SK-N-SH treated with all-trans-retinoic acid at 6 μM for 48 hours (cell line): Measurements from ENCODE around the gene GABBR2.

Experiments used
- ATAC-seq: fragments of 200-7000 bp; cut with Tn5 transposase; 3 replicates; pipeline ENCODE4 v1.9.1; 2020; ENCODE audit warnings: mild to moderate bottlenecking, moderate library complexity
- ARNTL ChIP-seq: fragments of 450-650 bp; formaldehyde crosslinking; IDR thresholded peaks from 2 replicates; pipeline ENCODE4 v1.5.0; 2020; ENCODE audit warnings: low read depth, mild to moderate bottlenecking, moderate library complexity, borderline replicate concordance
- BACH2 ChIP-seq: fragments of 250-450 bp; sonication (Bioruptor Pico); IDR thresholded peaks from 2 replicates; pipeline ENCODE4 v1.9.0; 2021; ENCODE audit warnings: mild to moderate bottlenecking, borderline replicate concordance
- CSDC2 ChIP-seq: fragments of 250-450 bp; sonication (Bioruptor Pico); IDR thresholded peaks from 2 replicates; pipeline ENCODE4 v1.5.0; 2020; ENCODE audit warnings: mild to moderate bottlenecking, moderate library complexity
- OSR1 ChIP-seq: fragments of 250-450 bp; sonication (Bioruptor Pico); IDR thresholded peaks from 2 replicates; pipeline ENCODE4 v1.8.0; 2022; ENCODE audit warnings: moderate library complexity, mild to moderate bottlenecking, inconsistent platforms
- PPARA ChIP-seq: fragments of 250-450 bp; sonication (Bioruptor Pico); IDR thresholded peaks from 2 replicates; pipeline ENCODE4 v1.5.0; 2020; ENCODE audit warnings: mild to moderate bottlenecking, borderline replicate concordance
- RARB ChIP-seq: fragments of 250-450 bp; sonication (Bioruptor Pico); IDR thresholded peaks from 2 replicates; pipeline ENCODE4 v1.8.0; 2021; ENCODE audit warnings: mild to moderate bottlenecking, moderate library complexity
- SNAI2 ChIP-seq: fragments of 250-450 bp; sonication (Bioruptor Pico); IDR thresholded peaks from 2 replicates; pipeline ENCODE4 v1.5.0; 2020; ENCODE audit warnings: mild to moderate bottlenecking, moderate library complexity
- TOX ChIP-seq: fragments of 250-450 bp; sonication (Bioruptor Pico); IDR thresholded peaks from 2 replicates; pipeline ENCODE4 v1.8.0; 2021; ENCODE audit warnings: mild to moderate bottlenecking, moderate library complexity, borderline replicate concordance
- ZC3H10 ChIP-seq: fragments of 250-450 bp; sonication (Bioruptor Pico); IDR thresholded peaks from 2 replicates; pipeline ENCODE4 v1.5.1; 2021; ENCODE audit warnings: mild to moderate bottlenecking, moderate library complexity
- ZFP3 ChIP-seq: fragments of 250-450 bp; sonication (Bioruptor Pico); IDR thresholded peaks from 2 replicates; pipeline ENCODE4 v1.5.0; 2020; ENCODE audit warnings: mild to moderate bottlenecking, moderate library complexity
- ZFP30 ChIP-seq: fragments of 450-650 bp; formaldehyde crosslinking; IDR thresholded peaks from 2 replicates; pipeline ENCODE4 v1.5.0; 2022; ENCODE audit warnings: mild to moderate bottlenecking, moderate library complexity
- ZNF565 ChIP-seq: fragments of 450-650 bp; formaldehyde crosslinking; conservative IDR thresholded peaks from 2 replicates; pipeline ENCODE4 v1.5.0; 2020; ENCODE audit warnings: low read depth, mild to moderate bottlenecking, moderate library complexity
- ZNF70 ChIP-seq: fragments of 450-650 bp; formaldehyde crosslinking; IDR thresholded peaks from 2 replicates; pipeline ENCODE4 v1.5.0; 2020; ENCODE audit warnings: mild to moderate bottlenecking, moderate library complexity
- ZNF8 ChIP-seq: fragments of 450-650 bp; formaldehyde crosslinking; IDR thresholded peaks from 2 replicates; pipeline ENCODE4 v1.5.0; 2020; ENCODE audit warnings: mild to moderate bottlenecking, moderate library complexity
- TF ChIP-seq, protein P1 (sequence below): fragments of 250-450 bp; sonication (Bioruptor Pico); IDR thresholded peaks from 2 replicates; pipeline ENCODE4 v1.5.1; 2021; ENCODE audit warnings: mild to moderate bottlenecking, moderate library complexity
- TF ChIP-seq, protein P2 (sequence below): fragments of 250-450 bp; sonication (Bioruptor Pico); IDR thresholded peaks from 2 replicates; pipeline ENCODE4 v1.5.1; 2020; ENCODE audit warnings: low read depth, mild to moderate bottlenecking, moderate library complexity
- TF ChIP-seq, protein P3 (sequence below): fragments of 250-450 bp; sonication (Bioruptor Pico); IDR thresholded peaks from 2 replicates; pipeline ENCODE4 v1.8.0; 2020; ENCODE audit warnings: mild to moderate bottlenecking, moderate library complexity, borderline replicate concordance
- TF ChIP-seq, protein P4 (sequence below): fragments of 250-450 bp; sonication (Bioruptor Pico); IDR thresholded peaks from 2 replicates; pipeline ENCODE4 v1.8.0; 2021; ENCODE audit warnings: low read depth, mild to moderate bottlenecking, moderate library complexity, borderline replicate concordance
- TF ChIP-seq, protein P5 (sequence below): fragments of 250-450 bp; sonication (Bioruptor Pico); IDR thresholded peaks from 2 replicates; pipeline ENCODE4 v1.5.0; 2020; ENCODE audit warnings: mild to moderate bottlenecking, moderate library complexity

GABBR2 gene

DNA sequence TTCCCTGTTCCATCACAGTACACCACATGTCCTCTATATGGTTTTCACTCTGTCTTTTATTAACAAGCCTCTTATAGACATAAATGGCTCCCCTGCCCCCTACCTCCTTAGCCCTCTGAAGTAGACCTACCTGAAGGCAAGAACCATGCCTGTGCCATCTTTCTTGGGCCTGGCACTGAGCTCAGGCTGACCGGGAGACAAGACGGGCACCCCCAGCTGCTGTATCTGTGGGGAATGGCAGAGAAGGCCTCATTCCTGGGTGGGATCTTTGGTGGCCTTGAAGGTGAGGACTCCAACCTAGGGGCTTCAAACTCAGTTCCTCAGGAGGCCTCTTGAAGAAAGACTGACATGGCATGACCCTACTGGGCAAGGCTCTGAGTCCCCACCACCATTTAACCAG is 109.9 kb downstream of the GABBR2 start:
- ATAC-seq, result no peak
- TF ChIP-seq BACH2 (no peak), PPARA (CRISPR knock-in tag) (no peak), ZC3H10 (CRISPR knock-in tag) (no peak), RARB (CRISPR knock-in tag) (no peak), ZNF8 (CRISPR knock-in tag) (no peak), ZNF70 (CRISPR knock-in tag) (no peak), OSR1 (CRISPR knock-in tag) (no peak), CSDC2 (no peak), ZFP30 (no peak), ZFP3 (CRISPR knock-in tag) (no peak)
- TF ChIP-seq, protein P1, sequence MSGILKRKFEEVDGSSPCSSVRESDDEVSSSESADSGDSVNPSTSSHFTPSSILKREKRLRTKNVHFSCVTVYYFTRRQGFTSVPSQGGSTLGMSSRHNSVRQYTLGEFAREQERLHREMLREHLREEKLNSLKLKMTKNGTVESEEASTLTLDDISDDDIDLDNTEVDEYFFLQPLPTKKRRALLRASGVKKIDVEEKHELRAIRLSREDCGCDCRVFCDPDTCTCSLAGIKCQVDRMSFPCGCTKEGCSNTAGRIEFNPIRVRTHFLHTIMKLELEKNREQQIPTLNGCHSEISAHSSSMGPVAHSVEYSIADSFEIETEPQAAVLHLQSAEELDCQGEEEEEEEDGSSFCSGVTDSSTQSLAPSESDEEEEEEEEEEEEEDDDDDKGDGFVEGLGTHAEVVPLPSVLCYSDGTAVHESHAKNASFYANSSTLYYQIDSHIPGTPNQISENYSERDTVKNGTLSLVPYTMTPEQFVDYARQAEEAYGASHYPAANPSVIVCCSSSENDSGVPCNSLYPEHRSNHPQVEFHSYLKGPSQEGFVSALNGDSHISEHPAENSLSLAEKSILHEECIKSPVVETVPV (CRISPR knock-in tag), result no peak
- TF ChIP-seq, protein P2, sequence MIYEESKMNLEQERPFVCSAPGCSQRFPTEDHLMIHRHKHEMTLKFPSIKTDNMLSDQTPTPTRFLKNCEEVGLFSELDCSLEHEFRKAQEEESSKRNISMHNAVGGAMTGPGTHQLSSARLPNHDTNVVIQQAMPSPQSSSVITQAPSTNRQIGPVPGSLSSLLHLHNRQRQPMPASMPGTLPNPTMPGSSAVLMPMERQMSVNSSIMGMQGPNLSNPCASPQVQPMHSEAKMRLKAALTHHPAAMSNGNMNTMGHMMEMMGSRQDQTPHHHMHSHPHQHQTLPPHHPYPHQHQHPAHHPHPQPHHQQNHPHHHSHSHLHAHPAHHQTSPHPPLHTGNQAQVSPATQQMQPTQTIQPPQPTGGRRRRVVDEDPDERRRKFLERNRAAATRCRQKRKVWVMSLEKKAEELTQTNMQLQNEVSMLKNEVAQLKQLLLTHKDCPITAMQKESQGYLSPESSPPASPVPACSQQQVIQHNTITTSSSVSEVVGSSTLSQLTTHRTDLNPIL (CRISPR knock-in tag), result no peak
- TF ChIP-seq, protein P3, sequence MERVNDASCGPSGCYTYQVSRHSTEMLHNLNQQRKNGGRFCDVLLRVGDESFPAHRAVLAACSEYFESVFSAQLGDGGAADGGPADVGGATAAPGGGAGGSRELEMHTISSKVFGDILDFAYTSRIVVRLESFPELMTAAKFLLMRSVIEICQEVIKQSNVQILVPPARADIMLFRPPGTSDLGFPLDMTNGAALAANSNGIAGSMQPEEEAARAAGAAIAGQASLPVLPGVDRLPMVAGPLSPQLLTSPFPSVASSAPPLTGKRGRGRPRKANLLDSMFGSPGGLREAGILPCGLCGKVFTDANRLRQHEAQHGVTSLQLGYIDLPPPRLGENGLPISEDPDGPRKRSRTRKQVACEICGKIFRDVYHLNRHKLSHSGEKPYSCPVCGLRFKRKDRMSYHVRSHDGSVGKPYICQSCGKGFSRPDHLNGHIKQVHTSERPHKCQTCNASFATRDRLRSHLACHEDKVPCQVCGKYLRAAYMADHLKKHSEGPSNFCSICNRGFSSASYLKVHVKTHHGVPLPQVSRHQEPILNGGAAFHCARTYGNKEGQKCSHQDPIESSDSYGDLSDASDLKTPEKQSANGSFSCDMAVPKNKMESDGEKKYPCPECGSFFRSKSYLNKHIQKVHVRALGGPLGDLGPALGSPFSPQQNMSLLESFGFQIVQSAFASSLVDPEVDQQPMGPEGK (CRISPR knock-in tag), result no peak
- TF ChIP-seq, protein P4, sequence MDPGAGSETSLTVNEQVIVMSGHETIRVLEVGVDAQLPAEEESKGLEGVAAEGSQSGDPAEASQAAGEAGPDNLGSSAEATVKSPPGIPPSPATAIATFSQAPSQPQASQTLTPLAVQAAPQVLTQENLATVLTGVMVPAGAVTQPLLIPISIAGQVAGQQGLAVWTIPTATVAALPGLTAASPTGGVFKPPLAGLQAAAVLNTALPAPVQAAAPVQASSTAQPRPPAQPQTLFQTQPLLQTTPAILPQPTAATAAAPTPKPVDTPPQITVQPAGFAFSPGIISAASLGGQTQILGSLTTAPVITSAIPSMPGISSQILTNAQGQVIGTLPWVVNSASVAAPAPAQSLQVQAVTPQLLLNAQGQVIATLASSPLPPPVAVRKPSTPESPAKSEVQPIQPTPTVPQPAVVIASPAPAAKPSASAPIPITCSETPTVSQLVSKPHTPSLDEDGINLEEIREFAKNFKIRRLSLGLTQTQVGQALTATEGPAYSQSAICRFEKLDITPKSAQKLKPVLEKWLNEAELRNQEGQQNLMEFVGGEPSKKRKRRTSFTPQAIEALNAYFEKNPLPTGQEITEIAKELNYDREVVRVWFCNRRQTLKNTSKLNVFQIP, result no peak

DNA sequence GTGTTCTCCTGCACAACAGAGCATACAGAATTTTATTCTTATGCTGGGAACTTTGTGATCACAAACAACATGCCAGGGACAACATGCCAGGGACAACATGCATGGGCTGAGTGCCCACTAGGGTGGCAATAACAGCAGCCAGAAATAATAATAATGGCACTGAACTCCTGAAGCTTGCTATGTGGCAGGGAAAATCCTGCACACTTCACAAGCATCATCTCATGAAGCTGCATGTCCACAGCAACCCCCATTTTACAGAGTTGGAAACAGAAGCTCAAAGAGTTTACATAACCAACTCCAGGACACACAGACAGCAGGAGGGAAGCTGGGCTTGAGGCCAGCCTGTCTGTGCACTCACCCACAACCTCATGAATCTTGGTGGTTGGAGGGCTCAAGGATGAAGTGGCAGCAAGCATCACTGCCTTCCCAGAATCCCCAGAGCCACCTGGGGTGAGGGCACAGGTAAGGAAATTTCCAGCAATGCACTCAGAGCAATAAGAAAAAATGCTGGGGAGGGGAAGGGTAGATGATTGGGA is 111.4 kb downstream of the GABBR2 start:
- ATAC-seq, result no peak
- TF ChIP-seq, protein P5, sequence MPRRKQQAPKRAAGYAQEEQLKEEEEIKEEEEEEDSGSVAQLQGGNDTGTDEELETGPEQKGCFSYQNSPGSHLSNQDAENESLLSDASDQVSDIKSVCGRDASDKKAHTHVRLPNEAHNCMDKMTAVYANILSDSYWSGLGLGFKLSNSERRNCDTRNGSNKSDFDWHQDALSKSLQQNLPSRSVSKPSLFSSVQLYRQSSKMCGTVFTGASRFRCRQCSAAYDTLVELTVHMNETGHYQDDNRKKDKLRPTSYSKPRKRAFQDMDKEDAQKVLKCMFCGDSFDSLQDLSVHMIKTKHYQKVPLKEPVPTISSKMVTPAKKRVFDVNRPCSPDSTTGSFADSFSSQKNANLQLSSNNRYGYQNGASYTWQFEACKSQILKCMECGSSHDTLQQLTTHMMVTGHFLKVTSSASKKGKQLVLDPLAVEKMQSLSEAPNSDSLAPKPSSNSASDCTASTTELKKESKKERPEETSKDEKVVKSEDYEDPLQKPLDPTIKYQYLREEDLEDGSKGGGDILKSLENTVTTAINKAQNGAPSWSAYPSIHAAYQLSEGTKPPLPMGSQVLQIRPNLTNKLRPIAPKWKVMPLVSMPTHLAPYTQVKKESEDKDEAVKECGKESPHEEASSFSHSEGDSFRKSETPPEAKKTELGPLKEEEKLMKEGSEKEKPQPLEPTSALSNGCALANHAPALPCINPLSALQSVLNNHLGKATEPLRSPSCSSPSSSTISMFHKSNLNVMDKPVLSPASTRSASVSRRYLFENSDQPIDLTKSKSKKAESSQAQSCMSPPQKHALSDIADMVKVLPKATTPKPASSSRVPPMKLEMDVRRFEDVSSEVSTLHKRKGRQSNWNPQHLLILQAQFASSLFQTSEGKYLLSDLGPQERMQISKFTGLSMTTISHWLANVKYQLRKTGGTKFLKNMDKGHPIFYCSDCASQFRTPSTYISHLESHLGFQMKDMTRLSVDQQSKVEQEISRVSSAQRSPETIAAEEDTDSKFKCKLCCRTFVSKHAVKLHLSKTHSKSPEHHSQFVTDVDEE, result no peak
- TF ChIP-seq, protein P2 (CRISPR knock-in tag), result no peak
- TF ChIP-seq, protein P3 (CRISPR knock-in tag), result no peak
- no peak for TF ChIP-seq ZFP30
- no peak for TF ChIP-seq SNAI2 (CRISPR knock-in tag)
- no peak for TF ChIP-seq ARNTL
- TF ChIP-seq TOX (CRISPR knock-in tag), result no peak
- no peak for TF ChIP-seq ZC3H10 (CRISPR knock-in tag)
- no peak for TF ChIP-seq CSDC2
- no peak for TF ChIP-seq OSR1 (CRISPR knock-in tag)
- TF ChIP-seq, protein P4, result no peak
- TF ChIP-seq ZNF565 (CRISPR knock-in tag), result no peak
- TF ChIP-seq ZFP3 (CRISPR knock-in tag), result no peak
- no peak for TF ChIP-seq RARB (CRISPR knock-in tag)
- TF ChIP-seq PPARA (CRISPR knock-in tag), result no peak
- TF ChIP-seq, protein P1 (CRISPR knock-in tag), result no peak
